ENCODE results near the gene ZNF219.

- TF ChIP-seq CTCF (IDR thresholded peaks at IDR 0.05; ENCODE audit: insufficient read depth, low read depth, low read length) (no peak), EZH2 (IDR thresholded peaks at IDR 0.05; ENCODE audit: insufficient read depth, low read length) (no peak)
These were observed 1.3 kb downstream of the ZNF219 start for GRCh38 chr14:21096978-21097635.
